GM10266 (cell line): Measurements from ENCODE around the gene TGM3.

ENCODE experiments used
- DNase-seq: peaks from one replicate; pipeline ENCODE4 v3.0.0; 2012; ENCODE audit errors: extremely low spot score
- TF ChIP-seq, protein P1 (sequence below): IDR thresholded peaks from 2 replicates; pipeline ENCODE4 v1.5.1; 2012; ENCODE audit warnings: mild to moderate bottlenecking, low read depth; ENCODE audit not compliant: control insufficient read depth, insufficient read depth; ENCODE audit errors: missing control alignments

TGM3 gene

GRCh38 chr20:2285193-2285592, 10.6 kb upstream of the TGM3 start:
- TF ChIP-seq, protein P1, sequence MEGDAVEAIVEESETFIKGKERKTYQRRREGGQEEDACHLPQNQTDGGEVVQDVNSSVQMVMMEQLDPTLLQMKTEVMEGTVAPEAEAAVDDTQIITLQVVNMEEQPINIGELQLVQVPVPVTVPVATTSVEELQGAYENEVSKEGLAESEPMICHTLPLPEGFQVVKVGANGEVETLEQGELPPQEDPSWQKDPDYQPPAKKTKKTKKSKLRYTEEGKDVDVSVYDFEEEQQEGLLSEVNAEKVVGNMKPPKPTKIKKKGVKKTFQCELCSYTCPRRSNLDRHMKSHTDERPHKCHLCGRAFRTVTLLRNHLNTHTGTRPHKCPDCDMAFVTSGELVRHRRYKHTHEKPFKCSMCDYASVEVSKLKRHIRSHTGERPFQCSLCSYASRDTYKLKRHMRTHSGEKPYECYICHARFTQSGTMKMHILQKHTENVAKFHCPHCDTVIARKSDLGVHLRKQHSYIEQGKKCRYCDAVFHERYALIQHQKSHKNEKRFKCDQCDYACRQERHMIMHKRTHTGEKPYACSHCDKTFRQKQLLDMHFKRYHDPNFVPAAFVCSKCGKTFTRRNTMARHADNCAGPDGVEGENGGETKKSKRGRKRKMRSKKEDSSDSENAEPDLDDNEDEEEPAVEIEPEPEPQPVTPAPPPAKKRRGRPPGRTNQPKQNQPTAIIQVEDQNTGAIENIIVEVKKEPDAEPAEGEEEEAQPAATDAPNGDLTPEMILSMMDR, result no peak

DNA sequence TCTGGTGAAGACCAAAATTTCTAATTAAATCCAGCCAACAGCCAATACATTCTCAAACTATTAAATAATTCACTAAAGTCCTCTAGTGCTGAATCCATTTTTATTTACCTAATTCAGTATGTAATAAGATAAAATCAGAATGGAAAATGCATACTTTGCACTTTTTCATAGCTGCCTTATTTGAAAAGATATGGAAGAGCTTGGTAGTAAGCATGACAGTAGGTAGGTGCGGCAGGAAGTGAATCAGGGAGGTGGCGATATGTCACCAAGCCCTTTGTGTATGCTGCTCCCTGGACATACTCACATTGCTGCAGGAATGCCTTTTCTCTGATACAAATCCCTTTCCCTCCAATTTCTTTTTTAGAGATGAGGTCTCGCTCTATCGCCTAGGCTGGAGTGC, 10.2 kb upstream of the TGM3 start:
- TF ChIP-seq, protein P1, result no peak
- DNase-seq, result no peak

More at GRCh38 chr20:2285193-2285592, 10.6 kb upstream of the TGM3 start:
- DNase-seq, result no peak

GRCh38 chr20:2287504-2287903, 8.3 kb upstream of the TGM3 start:
- DNase-seq, result no peak
- TF ChIP-seq, protein P1, result no peak

DNA sequence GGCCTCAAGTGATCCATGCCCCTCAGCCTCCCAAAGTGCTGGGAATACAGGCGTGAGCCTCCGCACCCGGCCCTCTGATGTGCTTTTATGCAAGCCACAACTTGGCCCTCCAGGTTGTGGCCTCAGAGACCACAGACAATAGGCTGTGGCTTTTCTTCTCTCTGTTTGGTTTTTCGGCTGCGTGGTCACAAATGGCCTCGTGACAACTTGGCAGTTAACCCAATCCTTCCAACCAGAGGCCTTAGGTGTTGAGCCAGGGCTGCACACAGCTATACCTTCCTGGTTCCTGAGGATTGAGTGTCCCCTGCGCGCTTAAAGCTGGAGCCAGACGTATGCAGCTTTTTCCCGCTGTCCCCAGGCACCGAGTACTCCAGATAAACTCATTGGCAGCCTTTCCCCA, 6.3 kb upstream of the TGM3 start:
- DNase-seq, result no peak
- TF ChIP-seq, protein P1, result no peak

DNA sequence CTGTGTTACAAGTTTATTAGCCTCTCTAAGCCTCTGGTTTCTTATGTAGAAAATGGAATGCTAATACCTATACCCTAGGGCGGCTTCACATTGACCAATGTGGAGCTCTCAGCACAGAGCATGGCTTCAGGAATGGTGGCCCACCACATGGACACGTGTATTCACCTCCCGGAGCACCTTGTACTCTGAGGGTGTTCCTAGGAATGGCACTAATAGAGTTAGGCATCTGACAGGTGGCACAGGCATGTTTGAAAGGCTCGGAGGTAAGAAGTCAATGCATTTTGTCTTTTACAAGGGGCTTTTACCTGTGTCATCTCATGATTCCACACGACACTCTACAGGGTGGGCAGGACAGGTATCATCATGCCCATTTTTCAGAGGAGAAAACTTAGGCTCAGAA, 5.3 kb upstream of the TGM3 start:
- no peak for DNase-seq
- TF ChIP-seq, protein P1, result no peak

- TF ChIP-seq, protein P1, result no peak
- DNase-seq, result no peak
Observed at GRCh38 chr20:2292416-2293110, 3.2 kb upstream of the TGM3 start.

GRCh38 chr20:2293486-2293885, 2.3 kb upstream of the TGM3 start:
- DNase-seq, result no peak
- TF ChIP-seq, protein P1, result no peak
